ENCODE measurements around the gene IKZF4. TPM values are rescaled to one million over a fixed set of nuclear protein-coding genes. Genes with fewer than 3 reads are reported as not detected.
"Not testable (repeated sequence)": the region's sequence is repeated elsewhere in the genome, so short reads cannot be mapped to it uniquely, and the experiment has no call there.

Gene IKZF4
- total RNA-seq, 2 experiments from 2014 or later = 2.5 to 5.0 TPM

- H3K27ac Mint-ChIP-seq = no peak overlapping the region
- H3K4me1 ChIP-seq (ENCODE audit: insufficient read depth, low read length) = peaks cover 21% of the 10 kb centered on the region
- DNase-seq (no peak), ATAC-seq (ENCODE audit: poor library complexity) (no peak)
- H3K4me3 Mint-ChIP-seq = no peak overlapping the region
- H3K4me1 Mint-ChIP-seq (ENCODE audit: low read depth) = peaks cover 22% of the 10 kb centered on the region
- peaks cover 15% of the 10 kb centered on the region for H3K27me3 Mint-ChIP-seq
- H3K9me3 Mint-ChIP-seq = no peaks in the 10 kb centered on the region
- H3K9me3 ChIP-seq (ENCODE audit: control insufficient read depth in 1 of 2, insufficient read depth in 1 of 2, low read length in 2 of 2) = no peaks in the 10 kb centered on the region
- peaks cover 5 to 12% of the 10 kb centered on the region in 2 experiments for H3K27me3 ChIP-seq (ENCODE audit: control insufficient read depth in 1 of 2, insufficient read depth in 2 of 2, low read length in 2 of 2)
- H3K36me3 ChIP-seq (ENCODE audit: insufficient read depth, low read length) = no peaks in the 10 kb centered on the region
- ChIA-PET POLR2A (no interaction called here), CTCF (no interaction called here)
- H3K4me3 ChIP-seq (ENCODE audit: low read length) = no peak overlapping the region
- H3K36me3 Mint-ChIP-seq (ENCODE audit: low read depth) = no peaks in the 10 kb centered on the region
- no peak overlapping the region for H3K27ac ChIP-seq (ENCODE audit: low read depth in 1 of 2, low read length in 2 of 2)
- intact Hi-C loops (cut with DNase I, micrococcal nuclease) = no loop called here
- TF ChIP-seq CTCF (IDR thresholded peaks at IDR 0.05) = no peak
These were observed 19.2 kb upstream of the IKZF4 start for GRCh38 chr12:56001487-56002100.

GRCh38 chr12:56003376-56003775, 17.5 kb upstream of the IKZF4 start:
- CTCF ChIA-PET; H3K4me3 Mint-ChIP-seq; H3K27ac Mint-ChIP-seq; H3K36me3 ChIP-seq (ENCODE audit: insufficient read depth, low read length); H3K9me3 ChIP-seq (ENCODE audit: control insufficient read depth in 1 of 2, insufficient read depth in 1 of 2, low read length in 2 of 2); ATAC-seq (ENCODE audit: poor library complexity); DNase-seq; H3K4me3 ChIP-seq (ENCODE audit: low read length); H3K9me3 Mint-ChIP-seq; H3K36me3 Mint-ChIP-seq (ENCODE audit: low read depth); H3K27me3 Mint-ChIP-seq; intact Hi-C loops (cut with DNase I, micrococcal nuclease); H3K27me3 ChIP-seq (ENCODE audit: control insufficient read depth in 1 of 2, insufficient read depth in 2 of 2, low read length in 2 of 2); H3K27ac ChIP-seq (ENCODE audit: low read depth in 1 of 2, low read length in 2 of 2): not testable (repeated sequence)
- peaks cover 22% of the 10 kb centered on the region for H3K4me1 ChIP-seq (ENCODE audit: insufficient read depth, low read length)
- H3K4me1 Mint-ChIP-seq (ENCODE audit: low read depth) = peaks cover 23% of the 10 kb centered on the region
- POLR2A ChIA-PET = interaction anchor here (1.6 kb wide), 1 partner anchor 29 kb away, joined by 4 read pairs; the partner anchor contains the start of gene RAB5B

GRCh38 chr12:56004211-56004610, 16.6 kb upstream of the IKZF4 start:
- DNase-seq = no peak
- Histone ChIP-seq H3K9me3 (ENCODE audit: control insufficient read depth in 1 of 2, insufficient read depth in 1 of 2, low read length in 2 of 2) (no peaks in the 10 kb centered on the region), H3K4me3 (ENCODE audit: low read length) (no peak overlapping the region), H3K36me3 (ENCODE audit: insufficient read depth, low read length) (no peaks in the 10 kb centered on the region), H3K27ac (ENCODE audit: low read depth in 1 of 2, low read length in 2 of 2) (no peak overlapping the region), H3K27me3 (ENCODE audit: control insufficient read depth in 1 of 2, insufficient read depth in 2 of 2, low read length in 2 of 2) (no peaks in the 10 kb centered on the region), H3K4me1 (ENCODE audit: insufficient read depth, low read length) (peaks cover 22% of the 10 kb centered on the region)
- no peaks in the 10 kb centered on the region for H3K36me3 Mint-ChIP-seq (ENCODE audit: low read depth)
- no peaks in the 10 kb centered on the region for H3K9me3 Mint-ChIP-seq
- ATAC-seq (ENCODE audit: poor library complexity) = no peak
- ChIA-PET POLR2A (interaction anchor here (1.6 kb wide), 1 partner anchor 30 kb away, joined by 4 read pairs; the partner anchor contains the start of gene RAB5B), CTCF (no interaction called here)
- no peaks in the 10 kb centered on the region for H3K27me3 Mint-ChIP-seq
- no peak for TF ChIP-seq CTCF (IDR thresholded peaks at IDR 0.05)
- no peak overlapping the region for H3K27ac Mint-ChIP-seq
- H3K4me3 Mint-ChIP-seq = no peak overlapping the region
- peaks cover 24% of the 10 kb centered on the region for H3K4me1 Mint-ChIP-seq (ENCODE audit: low read depth)
- intact Hi-C loops (cut with DNase I, micrococcal nuclease) = no loop called here

Measured in CD4-positive, alpha-beta T cell (primary cell).